CD4-positive, alpha-beta T cell treated with Interleukin-21 for 1 hour (primary cell): Measurements from ENCODE around the gene CFAP97.
"Not testable (repeated sequence)": the region's sequence is repeated elsewhere in the genome, so short reads cannot be mapped to it uniquely, and the experiment has no call there.

Source experiments
- DNase-seq: peaks from one replicate; pipeline ENCODE4 v3.0.0-alpha.2; 2020

CFAP97 gene

DNA sequence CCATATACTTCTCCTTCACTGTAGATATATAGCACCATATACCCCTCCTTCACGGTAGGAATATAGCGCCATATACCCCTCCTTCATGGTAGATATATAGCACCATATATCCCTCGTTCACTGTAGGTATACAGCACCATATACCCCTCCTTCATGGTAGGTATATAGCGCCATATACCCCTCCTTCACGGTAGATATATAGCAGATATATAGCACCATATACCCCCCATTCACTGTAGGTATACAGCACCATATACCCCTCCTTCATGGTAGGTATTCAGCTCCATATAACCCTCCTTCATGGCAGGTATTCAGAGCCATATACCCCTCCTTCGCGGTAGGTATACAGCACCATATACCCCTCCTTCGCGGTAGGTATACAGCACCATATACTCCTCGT is 18.1 kb upstream of the CFAP97 start:
- no peak for DNase-seq

DNA sequence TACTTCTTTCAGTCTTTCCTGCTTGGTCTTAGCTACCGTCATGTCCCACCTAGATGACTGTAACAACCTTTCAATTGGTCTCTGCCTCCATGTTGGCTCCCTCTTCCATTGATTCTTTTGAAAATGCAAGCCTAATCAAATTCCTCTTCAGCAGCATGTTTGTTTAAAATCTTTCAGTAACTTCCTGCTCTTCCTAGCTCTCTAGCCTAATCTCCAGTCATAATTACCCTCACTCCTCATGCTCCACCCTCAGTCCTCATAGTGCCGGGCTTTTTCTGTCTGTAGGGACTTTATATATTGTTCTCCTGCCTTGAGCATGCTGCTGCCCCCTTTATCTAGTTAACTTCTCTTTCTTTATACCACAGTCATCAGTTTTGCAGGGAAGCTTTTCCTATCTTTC is 17.7 kb upstream of the CFAP97 start:
- no peak for DNase-seq

DNA sequence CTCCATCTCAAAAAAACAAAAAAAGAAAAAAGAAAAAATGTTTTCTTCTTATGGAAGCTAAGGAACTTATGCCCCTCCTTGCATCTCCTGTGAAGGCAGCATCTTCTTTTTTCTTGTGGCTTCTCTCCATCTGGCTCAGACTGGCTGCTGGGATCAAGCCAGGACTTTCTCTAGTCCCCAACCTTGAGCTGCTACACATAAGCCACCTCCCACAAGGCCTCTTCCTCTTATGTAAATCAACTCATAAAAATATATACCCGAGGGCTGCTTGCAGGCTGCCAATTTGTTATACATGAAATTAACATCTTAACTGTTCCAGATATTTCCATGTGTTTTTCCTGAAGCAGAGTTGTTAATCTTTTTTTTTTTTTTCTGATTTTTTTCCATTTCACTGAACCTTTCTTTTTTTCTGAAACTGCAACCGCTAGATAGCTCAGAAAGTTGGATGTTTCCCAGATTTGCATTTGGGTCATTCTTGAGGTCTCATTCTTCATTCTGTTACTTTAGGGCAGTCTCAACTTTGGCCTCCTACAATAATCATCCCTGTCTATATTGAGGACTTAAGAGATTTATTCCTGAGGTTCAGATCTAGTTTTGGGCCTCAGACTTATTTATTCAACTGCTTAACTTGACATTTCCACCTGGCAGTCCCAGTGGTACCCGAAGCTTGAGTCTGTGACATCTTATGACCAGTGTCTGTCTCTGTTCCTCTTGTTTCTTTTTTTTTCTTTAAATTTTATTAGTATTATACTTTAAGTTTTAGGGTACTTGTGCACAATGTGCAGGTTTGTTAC is 15.9 kb upstream of the CFAP97 start:
- DNase-seq = no peak

DNA sequence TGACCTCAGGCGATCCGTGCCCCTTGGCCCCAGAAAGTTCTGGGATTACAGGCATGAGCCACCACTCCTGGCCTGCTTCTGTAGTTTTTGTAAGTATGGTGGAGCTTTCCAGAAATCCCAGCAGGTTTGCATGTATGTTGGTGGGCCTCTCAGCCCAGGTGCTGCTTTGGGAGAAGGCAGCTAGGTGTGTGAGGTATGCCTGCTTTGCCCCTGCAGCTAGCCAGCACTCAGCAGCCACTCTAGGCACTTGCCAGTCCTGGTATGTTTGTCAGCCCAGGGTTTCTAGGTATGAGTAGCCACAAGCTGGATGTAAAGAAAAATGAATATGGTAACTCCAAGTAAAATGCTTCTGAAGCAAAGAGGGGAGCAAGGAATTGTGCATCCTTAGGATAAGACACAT is 14.5 kb upstream of the CFAP97 start:
- no peak for DNase-seq

DNA sequence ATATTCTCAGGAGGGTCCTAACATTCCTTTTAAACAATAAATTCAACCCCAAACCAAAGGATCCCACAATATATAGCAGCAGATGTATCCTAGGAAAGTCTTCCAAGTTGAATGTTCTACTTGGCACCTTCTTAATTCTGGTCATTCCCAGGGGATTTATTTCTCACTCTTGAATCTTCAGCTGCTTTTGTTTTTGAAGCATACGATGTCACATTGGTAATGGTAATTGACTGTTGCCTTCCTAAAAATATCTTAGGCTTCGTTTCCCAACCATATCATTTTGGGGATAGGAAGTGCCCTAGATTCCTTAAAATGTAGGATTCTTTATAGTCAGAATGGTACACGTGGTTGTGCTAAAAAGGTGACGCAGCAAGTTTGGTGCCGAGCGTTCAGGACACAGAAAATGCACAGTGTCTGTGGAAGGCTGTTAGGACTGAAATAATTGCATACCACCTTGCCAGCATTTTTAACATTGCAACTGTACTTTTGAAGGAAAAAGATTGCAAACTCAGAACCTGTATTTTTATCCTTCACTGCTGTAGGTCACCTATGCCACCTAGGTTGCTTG is 13.7 kb upstream of the CFAP97 start:
- DNase-seq = no peak

DNA sequence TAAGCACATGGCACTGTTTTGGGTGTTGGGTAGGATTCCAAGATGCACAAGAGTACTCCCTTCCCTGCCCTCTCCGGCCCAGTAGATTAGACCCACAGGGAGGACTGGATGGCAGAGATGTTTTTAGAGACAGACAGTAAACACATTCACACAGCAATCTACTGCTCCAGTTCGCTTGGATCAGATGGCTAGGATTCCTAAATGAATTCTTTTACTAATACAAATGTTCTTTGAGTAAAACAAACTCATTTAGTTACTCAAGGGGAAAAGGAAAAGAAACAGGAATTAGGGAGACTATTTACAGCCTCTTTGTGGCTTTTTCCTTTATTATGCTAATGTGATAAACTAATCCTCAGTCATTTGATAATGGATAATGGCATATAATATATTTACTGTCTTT is 11.5 kb upstream of the CFAP97 start:
- no peak for DNase-seq

DNA sequence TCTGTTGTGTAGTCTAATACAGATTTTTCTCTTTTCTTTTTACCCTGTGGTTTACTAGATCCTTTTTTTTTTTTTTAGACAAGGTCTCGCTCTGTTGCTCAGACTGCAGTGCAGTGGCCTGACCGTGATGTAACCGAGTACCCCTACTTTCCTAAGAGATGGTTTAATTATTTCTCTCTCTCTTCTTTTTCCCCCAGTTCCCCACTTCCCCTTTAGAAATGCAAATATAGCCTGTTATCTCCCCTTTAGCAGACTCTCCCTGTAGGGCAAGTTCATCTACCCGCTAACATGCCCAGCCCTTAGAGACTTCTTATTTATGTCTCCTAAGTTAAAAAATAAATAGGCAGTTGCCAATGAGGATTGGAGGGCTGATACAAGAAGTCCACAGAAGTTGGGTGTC is 10.1 kb upstream of the CFAP97 start:
- no peak for DNase-seq

DNA sequence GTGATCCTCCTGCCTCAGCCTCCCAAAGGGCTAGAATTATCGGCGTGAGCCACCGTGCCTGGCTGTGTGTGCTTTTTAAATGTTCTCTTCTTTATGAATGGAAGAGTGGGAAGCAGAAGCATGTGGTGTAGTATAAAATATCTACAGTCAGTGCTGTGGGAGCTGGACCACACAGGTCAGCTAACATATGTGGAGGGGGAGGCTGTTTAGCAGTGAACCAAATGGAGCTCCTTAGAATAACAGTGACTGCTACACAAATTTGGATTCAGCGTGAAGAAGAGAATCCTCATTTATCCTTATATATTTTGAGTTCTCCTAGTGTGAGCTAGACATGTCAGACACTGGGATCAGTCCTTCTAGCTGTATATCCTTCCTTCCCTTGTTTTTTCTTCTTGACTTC is 8.8 kb upstream of the CFAP97 start:
- no peak for DNase-seq

DNA sequence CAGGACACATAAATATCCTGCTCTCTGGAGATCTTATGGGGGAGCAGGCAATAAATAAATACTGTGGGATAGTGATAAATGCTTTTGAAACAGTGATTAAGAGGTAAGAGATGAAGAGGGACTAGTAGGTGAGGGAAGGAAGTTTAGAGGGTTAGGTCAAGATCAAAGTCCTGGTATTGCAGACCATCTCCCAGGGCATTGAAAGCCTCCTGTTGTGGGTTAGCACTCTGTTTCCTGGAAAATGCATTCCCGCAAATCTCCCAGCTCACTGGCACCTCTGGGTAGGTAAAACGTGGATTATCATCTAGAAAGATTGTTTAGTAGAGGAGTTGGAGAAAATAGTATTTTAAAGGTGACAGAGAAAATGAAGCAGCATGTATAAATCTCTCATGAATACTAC is 7.8 kb upstream of the CFAP97 start:
- no peak for DNase-seq

DNA sequence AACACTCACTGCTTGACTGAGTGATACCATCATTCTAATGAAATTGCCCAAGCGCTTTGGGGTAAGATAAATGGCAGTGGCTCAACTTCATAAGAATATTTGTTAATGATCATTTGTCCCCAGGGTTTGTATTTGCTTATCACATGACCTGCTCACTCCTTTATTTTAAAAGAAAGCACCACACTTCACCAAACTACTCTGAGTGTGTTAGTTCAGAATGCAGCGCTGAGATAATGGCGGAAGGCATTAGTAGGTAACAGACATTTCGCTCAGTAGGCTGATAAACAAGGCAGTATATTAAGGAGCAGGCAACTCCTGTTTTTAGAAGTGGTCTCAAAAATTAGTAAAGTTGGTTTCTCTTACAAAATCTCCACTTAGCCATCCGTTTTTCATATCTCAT is 7.2 kb upstream of the CFAP97 start:
- DNase-seq = no peak

DNA sequence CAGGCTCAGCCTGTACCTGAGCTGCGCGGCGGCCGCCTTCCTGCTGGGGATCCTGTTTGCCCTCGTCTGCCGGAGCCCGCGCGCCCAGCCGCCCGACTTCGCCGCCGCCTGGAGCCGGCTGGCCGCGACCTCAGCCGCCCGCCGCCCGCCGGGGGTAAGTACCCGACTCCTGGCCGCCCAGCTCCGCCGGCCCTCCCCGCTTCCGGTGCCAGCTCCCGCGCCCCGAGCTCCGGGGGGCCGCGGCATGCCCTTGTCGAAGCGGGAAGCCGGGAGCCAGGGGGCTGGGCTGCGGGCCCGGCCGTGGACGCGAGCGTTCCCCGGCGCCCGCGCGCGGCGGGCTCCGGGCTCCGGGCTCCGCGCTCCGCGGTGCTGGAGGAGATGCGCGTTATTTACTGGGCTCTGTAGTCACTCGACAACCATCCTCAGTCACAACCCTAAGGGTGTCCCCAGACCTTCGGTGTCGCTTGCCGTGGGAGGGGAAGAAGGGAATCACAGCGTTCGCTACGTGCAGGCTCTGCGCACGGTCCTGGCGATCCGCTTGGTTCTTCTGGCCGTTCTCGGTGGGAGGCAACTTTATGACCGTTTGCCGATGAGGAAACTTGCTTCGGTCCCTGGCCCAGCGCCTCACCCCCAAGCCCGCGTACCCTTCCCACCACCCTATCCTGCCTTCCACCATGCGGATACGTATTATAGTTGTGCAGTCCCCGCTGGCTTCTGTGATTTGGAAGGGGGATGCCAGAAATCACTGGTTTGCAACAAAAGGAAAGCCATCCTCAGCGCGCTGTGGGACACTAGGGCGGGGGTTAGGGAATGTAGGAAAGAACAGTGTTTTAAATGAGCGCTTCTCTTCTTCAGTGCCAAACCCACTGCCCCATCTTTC is 6.5 kb upstream of the CFAP97 start:
- peak; percentile 46 for DNase-seq

DNA sequence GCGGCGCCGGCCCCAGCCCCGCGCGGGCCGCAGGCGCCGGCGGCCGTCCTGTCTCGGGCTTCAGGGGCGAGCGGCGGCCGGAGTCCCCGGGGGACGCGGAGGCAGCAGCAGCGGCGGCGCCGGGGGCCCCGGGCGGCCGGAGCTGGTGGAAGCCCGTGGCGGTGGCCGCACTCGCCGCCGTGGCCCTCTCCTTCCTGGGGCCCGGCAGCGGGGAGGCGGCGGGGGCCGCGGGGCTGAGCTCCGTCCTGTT is 6.0 kb upstream of the CFAP97 start:
- not testable (repeated sequence) for DNase-seq

DNA sequence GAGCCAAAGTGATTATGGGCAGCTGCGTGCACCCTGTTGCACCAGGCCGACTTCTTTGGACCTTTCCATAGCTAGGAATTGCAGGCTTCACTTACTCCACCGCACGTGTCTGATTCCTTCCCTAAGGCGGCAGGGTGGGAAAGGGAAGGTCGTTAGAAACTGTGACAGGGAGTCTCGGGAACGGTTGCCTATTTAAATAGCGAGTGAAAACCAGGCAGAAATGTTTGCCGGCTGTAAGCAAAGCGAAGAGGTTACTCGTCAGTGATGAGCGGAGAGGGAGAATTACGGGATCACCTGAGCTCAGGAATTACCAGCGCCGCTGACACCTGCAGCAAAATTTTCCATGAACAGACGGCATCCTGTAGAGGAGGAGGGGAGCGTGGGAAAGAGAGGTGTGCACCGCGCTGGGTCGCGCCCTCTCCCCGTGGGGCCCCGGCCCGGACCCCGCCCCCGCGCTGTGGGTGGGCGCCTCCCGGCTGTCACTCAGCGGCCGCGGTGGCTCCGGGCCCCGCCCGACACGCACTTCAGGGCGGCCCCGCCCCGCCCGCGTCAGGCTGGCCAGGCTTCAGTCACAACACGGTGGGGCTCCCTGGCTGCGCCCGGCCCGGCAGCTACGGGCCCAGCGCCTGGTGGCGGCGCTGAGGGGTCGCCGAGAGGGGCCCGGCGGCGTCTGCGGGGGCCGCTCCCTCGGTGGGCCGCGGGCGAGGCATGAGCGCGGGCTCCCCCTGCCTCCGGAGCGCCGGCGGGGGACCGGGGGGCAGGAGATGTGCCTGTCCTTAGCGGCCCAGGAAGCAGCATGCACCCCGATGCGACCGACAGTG is 5.4 kb upstream of the CFAP97 start, which contains the start of gene SNX25:
Gene SNX25 (plus strand): TSS at position 568 of the 821 bp plus-strand sequence. CDS start 229 bp downstream, at position 797.
- peak; percentile 88 for DNase-seq

DNA sequence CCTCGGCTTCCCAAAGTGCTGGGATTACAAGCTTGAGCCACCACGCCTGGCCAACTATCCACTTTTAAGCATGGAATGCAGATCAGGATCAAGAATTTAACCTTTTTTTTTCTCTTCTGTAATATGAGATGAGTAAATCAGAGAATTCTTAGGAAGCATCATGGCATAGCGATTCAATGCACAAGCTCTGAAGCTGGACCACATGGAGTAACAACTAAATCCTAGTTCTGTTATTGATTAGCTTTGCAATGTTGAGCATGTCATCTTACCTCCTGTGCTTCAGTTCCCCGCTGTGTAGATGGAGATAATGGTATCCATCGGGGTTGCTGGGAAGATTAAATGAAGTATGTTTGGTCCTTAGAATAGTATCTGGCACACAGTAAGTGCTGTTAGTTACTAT is 3.7 kb upstream of the CFAP97 start:
- DNase-seq = no peak

DNA sequence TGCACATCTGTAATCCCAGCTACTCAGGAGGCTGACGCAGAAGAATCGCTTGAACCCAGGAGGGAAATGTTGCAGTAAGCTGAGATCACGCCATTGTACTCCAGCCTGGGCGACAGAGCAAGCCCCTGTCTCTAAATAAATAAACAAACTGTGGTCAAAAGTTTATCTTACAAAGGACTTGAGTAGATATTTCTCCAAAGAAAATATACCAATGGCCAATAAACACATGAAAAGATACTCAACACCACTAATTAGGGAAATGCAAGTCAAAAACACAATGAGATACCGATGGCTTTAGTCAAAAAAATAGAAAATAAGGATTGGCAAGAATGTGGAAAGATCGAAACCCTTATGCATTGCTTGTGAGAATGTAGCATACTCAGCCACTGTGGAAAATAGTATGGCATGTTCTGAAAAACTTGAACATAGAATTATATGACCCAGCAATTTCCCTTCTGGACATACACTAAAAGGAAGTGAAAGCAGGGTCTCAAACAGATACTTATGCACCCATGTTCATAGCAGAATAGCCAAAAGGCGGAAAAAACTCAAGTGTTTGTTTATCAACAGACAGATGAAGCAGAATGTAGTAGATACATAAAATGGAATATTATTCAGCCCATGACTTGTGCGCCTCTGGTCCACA is 2.0 kb upstream of the CFAP97 start:
- DNase-seq = no peak

DNA sequence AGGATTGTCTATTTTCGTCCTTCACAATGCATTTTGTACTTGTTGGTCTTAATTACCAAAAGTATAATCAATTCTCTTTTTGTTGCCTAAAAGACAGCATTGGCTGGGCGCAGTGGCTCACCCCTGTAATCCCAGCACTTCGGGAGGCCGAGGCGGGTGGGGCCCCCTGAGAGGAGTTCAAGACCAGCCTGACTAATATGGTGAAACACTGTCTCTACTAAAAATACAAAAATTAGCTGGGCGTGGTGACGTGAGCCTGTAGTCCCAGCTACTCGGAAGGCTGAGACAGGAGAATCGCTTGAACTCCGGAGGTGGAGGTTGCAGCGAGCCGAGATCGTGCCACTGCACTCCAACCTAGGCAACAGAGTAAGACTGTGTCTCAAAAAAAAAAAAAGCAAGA is 1.3 kb upstream of the CFAP97 start:
- DNase-seq = not testable (repeated sequence)

DNA sequence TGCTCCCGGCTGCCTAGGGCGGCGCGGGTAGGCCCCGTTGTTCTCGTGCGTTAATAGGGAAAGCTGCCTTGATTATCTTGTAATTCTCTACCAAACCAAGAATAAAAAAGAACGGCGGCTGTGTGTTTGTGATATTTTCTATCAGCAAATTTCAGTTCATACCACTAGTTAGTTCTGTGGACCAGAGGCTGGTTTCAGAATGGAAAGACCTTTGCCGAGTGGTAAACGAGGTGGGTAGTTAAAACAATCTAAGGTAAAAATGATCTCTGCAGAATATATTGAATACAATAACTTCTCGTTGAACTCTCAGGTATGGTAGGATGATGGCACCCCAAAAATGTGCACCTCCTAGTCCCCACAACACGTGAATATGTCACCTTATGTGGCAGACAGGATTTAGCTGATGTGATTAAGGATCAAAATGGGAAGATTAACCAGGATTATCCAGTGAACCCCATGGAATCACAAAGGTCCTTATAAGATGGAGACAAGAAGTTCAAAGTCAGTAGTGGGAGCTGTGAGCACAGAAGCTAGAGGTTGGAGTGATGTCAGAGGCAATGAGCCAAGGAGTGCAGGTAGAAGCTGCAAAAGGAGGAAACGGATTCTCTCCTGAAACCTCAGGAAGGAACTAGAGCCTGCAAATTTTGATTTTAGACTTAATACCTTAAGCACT is 574 bp upstream of the CFAP97 start:
- peak; percentile 10 for DNase-seq

DNA sequence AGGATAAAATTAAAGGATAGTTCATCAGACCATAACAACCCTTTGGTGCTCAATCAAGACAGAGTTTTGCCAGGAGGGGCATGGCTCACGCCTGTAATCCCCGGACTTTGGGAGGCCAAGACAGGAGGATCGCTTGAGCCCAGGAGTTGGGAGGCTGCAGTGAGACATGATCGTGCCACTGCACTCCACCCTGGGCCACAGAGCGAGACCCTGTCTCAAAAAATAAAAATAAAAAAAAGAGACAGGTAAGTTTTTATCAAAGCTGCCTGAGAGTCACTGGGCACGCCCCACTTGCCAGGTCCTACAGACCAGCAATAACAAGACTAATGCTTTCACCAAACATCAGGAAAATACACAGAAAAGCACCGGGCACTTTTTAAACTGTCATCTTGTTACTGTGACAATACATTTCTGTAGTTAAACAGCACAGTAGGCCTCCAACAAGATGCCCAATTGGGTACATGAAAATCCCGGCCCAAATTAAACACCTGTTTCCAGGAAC is 765 bp downstream of the CFAP97 start:
- DNase-seq = no peak

DNA sequence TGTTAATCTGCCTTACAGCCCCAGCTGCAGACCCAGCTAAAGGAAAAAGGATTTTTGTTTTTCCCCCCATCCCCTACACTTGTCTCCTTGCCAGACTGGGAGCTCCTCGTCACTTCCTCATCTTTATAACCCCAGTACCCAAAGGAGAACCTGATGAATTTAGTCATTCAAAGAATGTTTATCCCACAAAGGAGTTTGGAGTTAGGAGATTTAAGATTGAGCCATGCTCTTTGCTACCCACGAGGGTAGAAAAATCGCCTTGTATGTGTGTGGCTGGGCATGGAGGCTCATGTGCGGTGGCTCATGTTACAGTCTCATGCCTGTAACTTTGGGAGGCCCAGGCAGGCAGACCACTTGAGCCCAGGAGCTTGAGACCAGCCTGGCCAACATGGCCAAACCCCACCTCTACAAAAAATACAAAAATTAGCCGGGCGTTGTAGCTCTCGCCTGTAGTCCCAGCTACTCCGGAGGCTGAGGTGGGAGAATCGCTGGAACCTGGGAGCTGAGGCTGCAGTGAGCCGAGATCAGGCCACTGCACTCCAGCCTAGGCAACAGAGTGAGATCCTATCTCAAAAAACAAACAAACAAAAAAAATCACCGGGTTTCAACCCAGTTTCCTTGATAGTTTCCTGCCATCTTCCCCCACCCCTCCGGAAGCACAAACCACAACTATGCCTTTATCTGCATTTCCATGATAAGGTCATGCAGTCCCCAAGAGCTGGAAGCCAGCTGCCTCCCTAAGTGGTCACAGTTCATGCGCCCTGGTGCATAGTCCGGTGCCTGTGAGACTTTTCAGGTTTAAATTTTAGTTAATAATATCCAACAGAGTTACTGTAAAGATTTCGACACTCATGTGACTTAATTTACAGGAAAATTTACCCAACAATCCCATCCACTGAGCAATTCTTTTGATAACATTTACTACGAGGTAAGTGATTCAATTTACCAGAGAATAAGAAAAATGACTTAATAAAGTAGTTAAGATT is 1.5 kb downstream of the CFAP97 start:
- DNase-seq = peak; percentile 75

DNA sequence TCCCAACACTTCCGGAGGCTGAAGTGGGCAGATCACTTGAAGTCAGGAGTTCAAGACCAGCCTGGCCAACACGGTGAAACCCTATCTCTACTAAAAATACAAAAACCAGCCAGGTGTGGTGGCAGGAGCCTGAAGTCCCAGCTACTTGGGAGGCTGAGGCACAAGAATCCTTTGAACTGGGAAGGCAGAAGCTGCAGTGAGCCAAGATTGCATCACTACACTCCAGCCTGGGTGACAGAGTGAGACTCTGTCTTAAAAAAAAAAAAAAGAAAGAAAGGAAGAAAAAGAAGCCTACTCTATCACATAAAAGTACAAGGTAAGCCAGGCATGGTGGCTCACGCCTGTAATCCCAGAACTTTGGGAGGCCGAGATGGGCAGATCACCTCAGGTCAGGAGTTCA is 5.6 kb downstream of the CFAP97 start:
- not testable (repeated sequence) for DNase-seq

DNA sequence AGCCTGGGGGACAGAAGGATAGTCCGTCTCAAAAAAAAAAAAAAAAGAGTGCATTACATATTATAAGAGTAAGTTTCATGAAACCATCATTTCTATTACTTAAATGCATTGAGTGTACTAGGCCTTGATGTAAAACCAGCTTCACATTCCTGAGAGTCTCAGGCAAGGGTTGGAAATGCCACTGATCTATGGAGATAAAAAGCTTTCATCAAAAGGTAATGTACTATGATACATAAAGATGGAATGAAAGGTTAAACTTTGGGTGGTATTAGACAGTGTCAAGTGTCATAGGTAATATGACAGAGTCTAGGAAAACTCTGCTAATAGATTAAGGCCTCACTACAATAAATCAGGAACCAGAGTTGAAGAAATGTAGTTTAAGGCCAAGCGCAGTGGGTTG is 7.4 kb downstream of the CFAP97 start:
- no peak for DNase-seq
